Esophagus muscularis mucosa (tissue), 4 donors: ENCODE measurements around the gene PROKR1. TPM values are rescaled to one million over a fixed set of nuclear protein-coding genes. Genes with fewer than 3 reads are reported as not detected.
"Not testable (repeated sequence)": the region's sequence is repeated elsewhere in the genome, so short reads cannot be mapped to it uniquely, and the experiment has no call there.

Experiments
- DNase-seq: peaks from one replicate; pipeline ENCODE4 v3.0.0-alpha.2; 2017; ENCODE audit errors: extremely low spot score
- H3K27ac ChIP-seq, 4 donors: fragments of 200-600 bp; sonication (generic); replicated peaks in 1 of 4; 1 replicate in 3 of 4; 2 replicates in 1 of 4; pipeline ENCODE4 v1.5.1; 2016 to 2019; ENCODE audit warnings: mild to moderate bottlenecking in 1 of 4
- H3K27me3 ChIP-seq, 4 donors: fragments of 200-600 bp; sonication (generic); one replicate each; pipeline versions ENCODE4 v1.5.1 to v1.6.0; 2016 to 2019
- H3K36me3 ChIP-seq, 4 donors: fragments of 200-600 bp; sonication (generic); one replicate each; pipeline ENCODE4 v1.5.1; 2016 to 2019
- H3K4me1 ChIP-seq, 4 donors: fragments of 200-600 bp; sonication (generic); one replicate each; pipeline ENCODE4 v1.5.1; 2016 to 2019
- H3K4me3 ChIP-seq, 4 donors: fragments of 200-600 bp; sonication (generic); 1 replicate in 2 of 4; 2 replicates in 2 of 4; pipeline ENCODE4 v1.5.1; 2016 to 2019; ENCODE audit warnings: mild to moderate bottlenecking in 4 of 4, moderate library complexity in 1 of 4
- H3K9me3 ChIP-seq, 4 donors: fragments of 200-600 bp; sonication (generic); 1 replicate in 3 of 4; 2 replicates in 1 of 4; pipeline ENCODE4 v1.5.1; 2016 to 2019
- CTCF ChIP-seq, 3 experiments: fragments of 200-600 bp in 2 of 3; fragments of 450-650 bp in 1 of 3; sonication (generic) in 2 of 3; IDR thresholded peaks; one replicate each; pipeline ENCODE4 v1.5.1; 2017 to 2019; ENCODE audit warnings: antibody characterized with exemption in 3 of 3, mild to moderate bottlenecking in 2 of 3, moderate library complexity in 1 of 3
- EP300 ChIP-seq: sonication (generic); formaldehyde crosslinking; IDR thresholded peaks from one replicate; pipeline ENCODE4 v1.6.1; 2017; ENCODE audit warnings: antibody characterized with exemption
- POLR2A ChIP-seq: fragments of 450-650 bp; IDR thresholded peaks from one replicate; pipeline ENCODE4 v1.6.1; 2017; ENCODE audit warnings: antibody characterized with exemption, moderate library complexity, mild to moderate bottlenecking, low read depth
- POLR2AphosphoS5 ChIP-seq, 2 donors: sonication (generic); formaldehyde crosslinking; IDR thresholded peaks; one replicate each; pipeline ENCODE4 v1.6.1; 2017; ENCODE audit warnings: antibody characterized with exemption in 2 of 2
- WGBS: methylation state at CpG from one replicate; pipeline ENCODE4 v1.1.5; 2018; 5-methylcytosine and 5-hydroxymethylcytosine counted together
- intact Hi-C: fragments of 100-400 bp; cut with DNase I; formaldehyde crosslinking; loops from one replicate; pipeline ENCODE4 v1.15.1; 2023
- total RNA-seq, 4 donors: library from RNA; depleted of rRNA; stranded (reverse); fragments of >200 nt; gene quantifications; one replicate each; pipeline versions ENCODE4 v1.1.0 to v1.2.1, GENCODE V29; 2016

The PROKR1 gene
- total RNA-seq, 4 donors from 2014 or later, result not detected

GRCh38 chr2:68667371-68667770 is 24.0 kb downstream of the PROKR1 start:
- H3K9me3 ChIP-seq, result no peaks in the 10 kb centered on the region
- no peak for DNase-seq
- 96% methylated on average over 2 of the region's 2 CpGs for WGBS
- H3K36me3 ChIP-seq, result no peaks in the 10 kb centered on the region
- H3K27me3 ChIP-seq, result no peaks in the 10 kb centered on the region
- intact Hi-C loops, result no loop called here
- H3K4me1 ChIP-seq, result no peaks in the 10 kb centered on the region
- H3K27ac ChIP-seq, result no peak overlapping the region
- H3K4me3 ChIP-seq, result no peak overlapping the region
- TF ChIP-seq POLR2A, result no peak
- no peak for TF ChIP-seq CTCF (IDR thresholded peaks at IDR 0.05)
- no peak for TF ChIP-seq EP300
- no peak for TF ChIP-seq POLR2AphosphoS5 (IDR thresholded peaks at IDR 0.05)

GRCh38 chr2:68669651-68670050 is 26.3 kb downstream of the PROKR1 start:
- 86% methylated on average over 3 of the region's 3 CpGs for WGBS
- no peak overlapping the region for H3K27ac ChIP-seq
- H3K4me3 ChIP-seq, result no peak overlapping the region
- H3K27me3 ChIP-seq, result no peaks in the 10 kb centered on the region
- H3K4me1 ChIP-seq, result no peaks in the 10 kb centered on the region
- intact Hi-C loops, result no loop called here
- H3K36me3 ChIP-seq, result no peaks in the 10 kb centered on the region
- H3K9me3 ChIP-seq, result no peaks in the 10 kb centered on the region
- no peak for DNase-seq
- TF ChIP-seq POLR2AphosphoS5 (IDR thresholded peaks at IDR 0.05), result no peak
- TF ChIP-seq CTCF (IDR thresholded peaks at IDR 0.05), result no peak
- TF ChIP-seq EP300, result no peak
- TF ChIP-seq POLR2A, result no peak

- no peaks in the 10 kb centered on the region for H3K27me3 ChIP-seq
- 93% methylated on average over 3 of the region's 4 CpGs for WGBS
- H3K9me3 ChIP-seq, result peaks cover 0 to 11% (median 0%) of the 10 kb centered on the region in 4 donors
- DNase-seq, result no peak
- no peak overlapping the region for H3K4me3 ChIP-seq
- intact Hi-C loops, result no loop called here
- no peak overlapping the region for H3K27ac ChIP-seq
- H3K4me1 ChIP-seq, result no peaks in the 10 kb centered on the region
- TF ChIP-seq EP300 (no peak), CTCF (IDR thresholded peaks at IDR 0.05) (no peak), POLR2A (no peak), POLR2AphosphoS5 (IDR thresholded peaks at IDR 0.05) (no peak)
- H3K36me3 ChIP-seq, result no peaks in the 10 kb centered on the region
Measured at GRCh38 chr2:68671961-68672360, 28.6 kb downstream of the PROKR1 start.

GRCh38 chr2:68673631-68674030 is 30.3 kb downstream of the PROKR1 start:
- no peak for DNase-seq
- WGBS, result 82% methylated on average over 3 of the region's 3 CpGs
- no peaks in the 10 kb centered on the region for H3K4me1 ChIP-seq
- no peaks in the 10 kb centered on the region for H3K27me3 ChIP-seq
- no peaks in the 10 kb centered on the region for H3K36me3 ChIP-seq
- no peak overlapping the region for H3K4me3 ChIP-seq
- H3K27ac ChIP-seq, result no peak overlapping the region
- TF ChIP-seq CTCF (IDR thresholded peaks at IDR 0.05) (no peak), POLR2A (no peak)
- intact Hi-C loops, result no loop called here
- H3K9me3 ChIP-seq, result peaks cover 0 to 11% (median 0%) of the 10 kb centered on the region in 4 donors

GRCh38 chr2:68675470-68675869 is 32.1 kb downstream of the PROKR1 start:
- H3K4me1 ChIP-seq, result no peaks in the 10 kb centered on the region
- H3K36me3 ChIP-seq, result no peaks in the 10 kb centered on the region
- DNase-seq, result no peak
- intact Hi-C loops, result no loop called here
- no peak for TF ChIP-seq CTCF (IDR thresholded peaks at IDR 0.05)
- no peak for TF ChIP-seq POLR2A
- TF ChIP-seq POLR2AphosphoS5 (IDR thresholded peaks at IDR 0.05), result no peak
- no peak for TF ChIP-seq EP300
- H3K9me3 ChIP-seq, result peaks cover 0 to 11% (median 0%) of the 10 kb centered on the region in 4 donors
- peaks cover 0 to 9% (median 0%) of the 10 kb centered on the region in 4 donors for H3K27me3 ChIP-seq
- H3K27ac ChIP-seq, result no peak overlapping the region
- no peak overlapping the region for H3K4me3 ChIP-seq

- H3K27ac ChIP-seq, H3K4me1 ChIP-seq, DNase-seq, H3K4me3 ChIP-seq, H3K36me3 ChIP-seq, intact Hi-C loops: not testable (repeated sequence)
- Histone ChIP-seq H3K27me3 (peaks cover 0 to 22% (median 0%) of the 10 kb centered on the region in 4 donors), H3K9me3 (peaks cover 0 to 11% (median 0%) of the 10 kb centered on the region in 4 donors)
- WGBS, result 83% methylated on average over 1 of the region's 3 CpGs
Measured at GRCh38 chr2:68677837-68678236, 34.5 kb downstream of the PROKR1 start.

- H3K4me3 ChIP-seq, result peak overlapping the region in 3 of 4 donors; percentile 17 to 48 (median 27)
Measured at GRCh38 chr2:68679166-68679916, 36.0 kb downstream of the PROKR1 start.

More at GRCh38 chr2:68679166-68679916, 36.0 kb downstream of the PROKR1 start:
- H3K27ac ChIP-seq, H3K36me3 ChIP-seq, DNase-seq, intact Hi-C loops, H3K4me1 ChIP-seq: not testable (repeated sequence)
- H3K9me3 ChIP-seq, result peaks cover 0 to 11% (median 0%) of the 10 kb centered on the region in 4 donors
- WGBS, result 61% methylated on average over 20 of the region's 25 CpGs
- peaks cover 0 to 22% (median 0%) of the 10 kb centered on the region in 4 donors for H3K27me3 ChIP-seq
